Naive B cell (primary cell): Measurements from ENCODE around the gene PPP1R1B. TPM values are rescaled to one million over a fixed set of nuclear protein-coding genes. Genes with fewer than 3 reads are reported as not detected.
A peak's percentile ranks its signal among the peaks of the same experiment; 100 is the strongest.

ENCODE experiments used
- ATAC-seq, 2 donors: fragments of 150-1000 bp; cut with Tn5 transposase; 2 replicates each; pipeline ENCODE4 v1.10.0; 2021; ENCODE audit warnings: low read depth in 2 of 2, mild to moderate bottlenecking in 2 of 2, moderate library complexity in 2 of 2
- DNase-seq: peaks from one replicate; pipeline ENCODE4 v3.0.0; 2022
- H3K27ac Mint-ChIP-seq, 6 donors: one replicate each; pipeline ENCODE4 v1.8.0; 2020 to 2022; ENCODE audit warnings: mild to moderate bottlenecking in 6 of 6, mixed read lengths in 6 of 6, moderate library complexity in 5 of 6, inconsistent platforms in 2 of 6
- H3K27me3 Mint-ChIP-seq, 3 donors: one replicate each; pipeline ENCODE4 v1.8.0; 2021 to 2022; ENCODE audit warnings: mixed read lengths in 3 of 3, mild to moderate bottlenecking in 1 of 3
- H3K36me3 Mint-ChIP-seq, 2 donors: one replicate each; pipeline ENCODE4 v1.8.0; 2020 to 2022; ENCODE audit warnings: mixed read lengths in 2 of 2, inconsistent platforms in 1 of 2, mild to moderate bottlenecking in 1 of 2
- H3K4me1 Mint-ChIP-seq, 3 donors: one replicate each; pipeline ENCODE4 v1.8.0; 2020 to 2022; ENCODE audit warnings: mixed read lengths in 3 of 3, inconsistent platforms in 1 of 3, mild to moderate bottlenecking in 1 of 3, moderate library complexity in 1 of 3
- H3K4me3 Mint-ChIP-seq, 8 donors: one replicate each; pipeline ENCODE4 v1.8.0; 2020 to 2022; ENCODE audit warnings: mild to moderate bottlenecking in 8 of 8, mixed read lengths in 8 of 8, moderate library complexity in 8 of 8, inconsistent platforms in 2 of 8
- H3K9me3 Mint-ChIP-seq, 7 donors: one replicate each; pipeline ENCODE4 v1.8.0; 2020 to 2022; ENCODE audit warnings: mixed read lengths in 7 of 7, mild to moderate bottlenecking in 5 of 7, inconsistent platforms in 2 of 7, moderate library complexity in 1 of 7
- polyA plus RNA-seq, 6 donors: library from polyadenylated mRNA; unstranded; fragments of 300-500 nt; fragmentation: Illumina TruSeq; gene quantifications; one replicate each; pipeline ENCODE4 v1.2.3, GENCODE V29; 2021; ENCODE audit warnings: low read depth in 6 of 6

The PPP1R1B gene
- polyA plus RNA-seq, 6 donors from 2014 or later: 0.12 TPM; not detected in 5

DNA sequence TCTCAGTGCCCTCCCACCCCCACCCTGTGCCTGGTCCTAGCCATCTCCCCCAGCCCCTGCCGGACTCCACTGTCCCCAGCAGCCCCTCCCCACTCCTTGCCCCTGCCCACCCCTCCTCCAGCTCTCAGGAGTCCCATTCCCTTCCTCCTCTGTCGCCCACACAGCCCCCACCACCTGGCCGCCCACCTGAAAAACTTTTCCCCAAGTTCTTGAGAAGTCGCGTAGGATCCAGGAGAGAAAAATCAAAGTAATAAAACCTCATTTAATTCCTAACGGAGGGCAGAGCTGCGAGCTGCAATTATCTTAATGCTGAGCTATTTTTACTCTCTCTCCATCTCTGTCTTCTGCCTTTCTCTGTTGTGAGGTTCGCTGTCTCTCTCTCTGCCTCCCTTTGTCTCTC is 2.4 kb upstream of the PPP1R1B start:
- no peak for ATAC-seq
- H3K4me1 Mint-ChIP-seq: peaks cover 33 to 43% (median 38%) of the 10 kb centered on the region in 3 donors
- H3K36me3 Mint-ChIP-seq: peaks cover 0 to 8% of the 10 kb centered on the region in 2 donors
- no peaks in the 10 kb centered on the region for H3K9me3 Mint-ChIP-seq
- H3K4me3 Mint-ChIP-seq: no peak overlapping the region
- DNase-seq: no peak
- H3K27me3 Mint-ChIP-seq: peaks cover 8 to 45% (median 44%) of the 10 kb centered on the region in 3 donors
- H3K27ac Mint-ChIP-seq: no peak overlapping the region

DNA sequence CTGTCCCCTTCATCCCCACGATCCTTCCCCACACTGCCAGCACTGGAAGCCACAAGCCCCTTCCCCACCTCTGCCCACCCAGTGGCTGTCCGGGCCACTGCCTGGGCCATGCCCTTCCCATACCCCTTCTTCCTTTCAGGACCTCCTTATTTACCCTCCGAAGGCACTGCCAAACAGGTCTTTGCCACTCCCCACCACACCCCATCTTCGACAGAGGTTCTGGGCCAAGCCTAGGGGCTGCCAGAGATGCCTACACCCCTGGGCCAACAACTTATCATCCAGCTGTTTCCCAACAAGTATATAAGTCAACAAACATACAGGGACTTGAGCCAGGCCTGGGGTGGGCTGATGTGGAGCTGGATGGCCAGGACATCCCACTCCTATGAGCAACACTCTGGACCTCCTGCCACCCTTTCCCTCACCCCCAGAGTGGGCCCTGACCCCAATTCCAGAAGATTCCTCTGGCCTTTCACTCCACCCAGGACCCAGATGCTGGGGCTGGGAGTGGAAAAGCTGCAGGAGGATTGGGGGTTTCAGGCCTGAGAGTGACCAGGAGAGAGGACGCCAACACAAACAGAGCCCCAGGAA is 1.5 kb upstream of the PPP1R1B start:
- ATAC-seq (no peak), DNase-seq (no peak)
- Mint-ChIP-seq H3K9me3 (no peaks in the 10 kb centered on the region), H3K27ac (no peak overlapping the region), H3K36me3 (peaks cover 0 to 8% of the 10 kb centered on the region in 2 donors), H3K4me3 (peak overlapping the region in 1 of 8 donors; percentile 76), H3K4me1 (peaks cover 33 to 43% (median 36%) of the 10 kb centered on the region in 3 donors), H3K27me3 (peaks cover 8 to 49% (median 48%) of the 10 kb centered on the region in 3 donors)

DNA sequence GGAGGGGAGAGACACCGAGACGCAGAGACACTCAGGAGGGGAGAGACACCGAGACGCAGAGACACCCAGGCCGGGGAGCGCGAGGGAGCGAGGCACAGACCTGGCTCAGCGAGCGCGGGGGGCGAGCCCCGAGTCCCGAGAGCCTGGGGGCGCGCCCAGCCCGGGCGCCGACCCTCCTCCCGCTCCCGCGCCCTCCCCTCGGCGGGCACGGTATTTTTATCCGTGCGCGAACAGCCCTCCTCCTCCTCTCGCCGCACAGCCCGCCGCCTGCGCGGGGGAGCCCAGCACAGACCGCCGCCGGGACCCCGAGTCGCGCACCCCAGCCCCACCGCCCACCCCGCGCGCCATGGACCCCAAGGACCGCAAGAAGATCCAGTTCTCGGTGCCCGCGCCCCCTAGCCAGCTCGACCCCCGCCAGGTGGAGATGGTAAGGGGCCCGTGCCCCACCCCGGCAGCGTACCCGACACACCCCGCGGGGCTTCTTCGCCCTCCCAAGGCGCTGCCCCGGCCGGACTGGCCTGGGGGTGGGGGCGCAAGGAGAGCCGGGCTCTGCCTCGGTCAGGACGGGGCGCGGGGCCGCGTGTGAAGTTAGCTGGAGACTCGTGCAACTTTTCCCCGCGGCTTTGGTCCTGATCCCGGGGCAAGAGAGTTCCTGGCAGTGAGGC is 427 bp downstream of the PPP1R1B start:
- Mint-ChIP-seq H3K27ac (no peak overlapping the region), H3K9me3 (no peaks in the 10 kb centered on the region), H3K4me1 (peaks cover 31 to 45% (median 32%) of the 10 kb centered on the region in 3 donors), H3K4me3 (peak overlapping the region in 7 of 8 donors; percentile 45 to 80 (median 75)), H3K36me3 (peaks cover 0 to 8% of the 10 kb centered on the region in 2 donors), H3K27me3 (peaks cover 8 to 68% (median 66%) of the 10 kb centered on the region in 3 donors)
- ATAC-seq: peak; percentile 11 to 16
- DNase-seq: no peak

DNA sequence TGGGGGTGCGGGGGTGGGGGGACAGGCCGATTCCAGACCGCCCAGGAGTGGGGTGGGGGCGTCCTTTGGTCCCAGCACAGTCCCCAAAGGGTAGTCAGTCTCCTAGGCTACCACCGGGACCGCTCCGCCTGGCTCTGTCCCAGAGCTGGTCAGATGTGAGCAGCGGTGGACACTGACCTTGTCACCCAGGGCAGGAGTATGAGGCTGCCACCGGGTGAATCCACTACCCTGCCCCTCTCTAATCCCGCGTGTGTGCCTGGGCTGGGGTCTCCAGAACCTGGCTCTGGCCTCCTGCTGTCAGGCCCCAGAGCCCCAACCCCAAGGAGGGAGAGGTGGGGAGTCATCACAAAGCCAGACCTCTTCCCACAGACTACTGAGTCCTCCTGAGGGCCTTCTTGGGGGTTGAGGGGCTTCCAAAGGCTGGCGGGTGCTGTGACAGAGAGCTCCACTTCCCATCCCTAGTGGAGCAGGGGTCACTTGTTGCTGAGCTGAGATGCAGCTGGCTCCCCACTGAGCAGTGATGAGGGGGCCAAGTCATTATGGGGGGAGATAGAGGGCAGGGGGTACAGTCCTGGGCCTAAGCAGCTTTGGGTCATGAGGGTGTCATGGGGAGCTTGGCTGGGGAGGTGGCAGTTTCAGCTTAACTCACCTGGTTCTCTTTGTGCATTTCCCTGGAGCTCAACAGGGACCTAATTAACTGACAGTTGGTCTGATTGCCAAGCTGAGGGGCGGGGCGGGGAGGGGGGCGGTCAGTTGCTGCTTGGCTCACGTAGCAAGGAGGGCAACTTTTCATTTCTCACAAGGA is 1.2 kb downstream of the PPP1R1B start:
- Mint-ChIP-seq H3K4me1 (peaks cover 24 to 39% (median 31%) of the 10 kb centered on the region in 3 donors), H3K4me3 (peak overlapping the region in 7 of 8 donors; percentile 30 to 77 (median 51)), H3K36me3 (peaks cover 0 to 8% of the 10 kb centered on the region in 2 donors), H3K27me3 (peaks cover 8 to 68% (median 68%) of the 10 kb centered on the region in 3 donors), H3K27ac (no peak overlapping the region), H3K9me3 (no peaks in the 10 kb centered on the region)
- DNase-seq (no peak), ATAC-seq (no peak)

GRCh38 chr17:39628655-39629493 is 2.1 kb downstream of the PPP1R1B start:
- Mint-ChIP-seq H3K27ac (peak overlapping the region in 2 of 6 donors; percentile 26 to 87), H3K27me3 (peaks cover 8 to 68% (median 68%) of the 10 kb centered on the region in 3 donors), H3K9me3 (no peaks in the 10 kb centered on the region), H3K4me3 (no peak overlapping the region), H3K36me3 (peaks cover 0 to 8% of the 10 kb centered on the region in 2 donors), H3K4me1 (peaks cover 19 to 35% (median 29%) of the 10 kb centered on the region in 3 donors)
- ATAC-seq (no peak), DNase-seq (no peak)

DNA sequence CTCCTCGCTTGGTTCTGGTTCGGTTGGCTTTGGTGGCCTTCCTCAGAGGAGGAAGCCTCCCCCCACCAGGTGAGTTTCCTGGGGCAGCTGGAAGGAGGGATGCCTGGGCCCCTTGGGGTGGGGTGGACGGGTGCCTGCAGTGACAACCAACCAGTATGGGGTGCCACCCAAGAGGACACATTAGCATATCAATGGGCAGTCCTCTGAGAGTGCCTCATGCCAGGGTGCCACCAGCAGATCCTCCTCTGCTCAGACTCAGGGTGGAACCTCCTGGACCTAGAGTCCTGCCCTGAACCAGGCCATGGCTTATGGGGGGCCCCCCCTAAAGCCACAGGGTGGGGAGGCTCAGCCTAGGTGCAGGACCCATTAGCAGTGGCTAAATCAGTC is 2.7 kb downstream of the PPP1R1B start:
- Mint-ChIP-seq H3K9me3 (no peaks in the 10 kb centered on the region), H3K27me3 (peaks cover 8 to 66% (median 64%) of the 10 kb centered on the region in 3 donors), H3K4me1 (peaks cover 22 to 37% (median 31%) of the 10 kb centered on the region in 3 donors)

DNA sequence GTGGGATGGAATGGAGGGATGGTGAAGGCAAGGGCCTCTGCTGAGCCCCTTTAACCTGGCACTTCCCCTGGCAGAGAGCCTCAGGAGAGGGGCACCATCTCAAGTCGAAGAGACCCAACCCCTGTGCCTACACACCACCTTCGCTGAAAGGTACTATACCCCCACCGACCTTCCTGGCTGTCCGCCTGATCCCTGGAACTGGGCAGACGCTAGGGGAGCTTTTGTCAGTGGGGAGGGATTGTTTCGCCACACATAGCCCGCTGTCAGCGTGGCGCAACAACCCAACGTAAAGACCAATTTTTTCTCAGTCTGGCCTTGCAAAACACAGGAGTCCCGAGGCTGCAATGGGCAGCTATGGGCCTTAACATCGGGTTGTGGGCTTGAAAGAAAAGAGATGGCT is 3.1 kb downstream of the PPP1R1B start:
- H3K36me3 Mint-ChIP-seq: peaks cover 0 to 8% of the 10 kb centered on the region in 2 donors
- peaks cover 8 to 62% (median 60%) of the 10 kb centered on the region in 3 donors for H3K27me3 Mint-ChIP-seq
- peaks cover 25 to 37% (median 29%) of the 10 kb centered on the region in 3 donors for H3K4me1 Mint-ChIP-seq
- ATAC-seq: no peak
- no peak overlapping the region for H3K4me3 Mint-ChIP-seq
- no peaks in the 10 kb centered on the region for H3K9me3 Mint-ChIP-seq
- DNase-seq: no peak
- H3K27ac Mint-ChIP-seq: no peak overlapping the region

More for the DNA sequence above, 2.7 kb downstream of the PPP1R1B start:
- Mint-ChIP-seq H3K36me3 (peaks cover 0 to 8% of the 10 kb centered on the region in 2 donors), H3K27ac (no peak overlapping the region), H3K4me3 (peak overlapping the region in 1 of 8 donors; percentile 16)
- no peak for DNase-seq
- no peak for ATAC-seq

GRCh38 chr17:39631403-39631802 is 4.7 kb downstream of the PPP1R1B start:
- Mint-ChIP-seq H3K27ac (no peak overlapping the region), H3K36me3 (peaks cover 0 to 3% of the 10 kb centered on the region in 2 donors), H3K4me1 (peaks cover 27 to 36% (median 28%) of the 10 kb centered on the region in 3 donors), H3K9me3 (no peaks in the 10 kb centered on the region), H3K4me3 (peak overlapping the region in 1 of 8 donors; percentile 22), H3K27me3 (peaks cover 8 to 47% (median 44%) of the 10 kb centered on the region in 3 donors)
- no peak for DNase-seq
- no peak for ATAC-seq

DNA sequence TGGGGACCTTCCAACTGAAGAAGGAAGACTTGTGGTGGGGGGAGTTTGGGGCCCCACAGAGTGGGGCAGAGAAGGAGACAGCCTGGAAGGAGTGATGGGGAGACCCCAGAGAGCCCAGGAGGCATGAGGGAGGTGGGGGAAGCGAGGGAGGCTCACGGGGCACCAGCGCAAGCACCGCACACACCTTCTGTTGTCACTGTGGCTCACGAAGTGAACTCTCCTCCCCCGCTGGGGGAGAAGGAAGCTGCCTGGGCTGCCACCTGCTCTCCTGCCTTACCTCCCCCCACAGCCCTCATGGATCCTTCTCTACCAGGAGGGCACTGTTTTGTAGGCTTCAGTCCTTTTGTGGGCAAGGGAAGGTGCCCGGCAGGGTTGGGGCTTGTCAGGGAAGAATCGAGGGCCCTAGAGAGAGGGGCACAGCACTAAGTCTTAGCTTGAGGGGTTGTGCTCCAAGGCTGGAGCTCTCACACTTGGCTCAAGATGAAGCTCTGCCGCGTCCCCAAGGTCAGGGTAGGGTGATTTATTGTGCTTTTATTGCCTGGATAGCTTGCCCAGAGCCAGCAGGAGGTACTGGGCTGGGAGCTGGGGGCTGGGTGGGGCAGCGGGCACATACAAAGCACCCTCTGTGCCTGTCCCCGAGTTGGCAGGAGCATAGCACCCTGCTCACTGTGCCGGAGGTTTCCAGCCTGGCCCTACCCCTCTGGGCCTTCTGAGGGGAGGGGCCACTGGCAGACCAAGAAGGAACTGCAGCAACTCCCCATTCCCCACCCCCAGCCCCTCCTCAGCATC is 5.6 kb downstream of the PPP1R1B start:
- H3K36me3 Mint-ChIP-seq: no peaks in the 10 kb centered on the region
- ATAC-seq (no peak), DNase-seq (no peak)
- H3K9me3 Mint-ChIP-seq: no peaks in the 10 kb centered on the region
- peak overlapping the region in 1 of 8 donors; percentile 80 for H3K4me3 Mint-ChIP-seq
- H3K4me1 Mint-ChIP-seq: peaks cover 23 to 34% (median 28%) of the 10 kb centered on the region in 3 donors
- peak overlapping the region in 1 of 6 donors; percentile 20 for H3K27ac Mint-ChIP-seq
- H3K27me3 Mint-ChIP-seq: peaks cover 8 to 39% (median 38%) of the 10 kb centered on the region in 3 donors

DNA sequence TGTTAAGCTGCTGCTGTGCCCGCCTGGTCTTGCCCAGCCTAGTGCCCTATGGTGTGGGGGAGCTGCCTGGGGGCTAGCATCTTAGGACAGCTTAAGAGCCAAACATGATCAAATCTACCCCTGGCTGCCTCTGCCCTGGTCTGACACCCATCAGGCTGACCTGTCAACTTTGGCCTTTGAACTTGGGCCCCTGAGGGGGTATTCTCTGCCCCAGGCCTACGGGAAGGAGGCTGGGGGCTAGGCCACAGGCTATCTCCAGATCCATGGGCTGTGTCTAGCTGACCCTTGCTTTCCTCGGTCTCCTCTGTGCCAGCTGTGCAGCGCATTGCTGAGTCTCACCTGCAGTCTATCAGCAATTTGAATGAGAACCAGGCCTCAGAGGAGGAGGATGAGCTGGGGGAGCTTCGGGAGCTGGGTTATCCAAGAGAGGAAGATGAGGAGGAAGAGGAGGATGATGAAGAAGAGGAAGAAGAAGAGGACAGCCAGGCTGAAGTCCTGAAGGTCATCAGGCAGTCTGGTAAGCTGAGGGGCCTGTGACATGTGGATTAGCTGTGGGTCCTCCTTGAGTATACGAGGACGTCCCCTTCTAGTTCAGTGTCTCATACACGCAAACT is 6.9 kb downstream of the PPP1R1B start:
- Mint-ChIP-seq H3K9me3 (no peaks in the 10 kb centered on the region), H3K4me3 (peak overlapping the region in 2 of 8 donors; percentile 53 to 57), H3K27me3 (peaks cover 1 to 29% (median 27%) of the 10 kb centered on the region in 3 donors), H3K36me3 (no peaks in the 10 kb centered on the region), H3K4me1 (peaks cover 33 to 40% (median 39%) of the 10 kb centered on the region in 3 donors), H3K27ac (no peak overlapping the region)
- DNase-seq (no peak), ATAC-seq (no peak)

DNA sequence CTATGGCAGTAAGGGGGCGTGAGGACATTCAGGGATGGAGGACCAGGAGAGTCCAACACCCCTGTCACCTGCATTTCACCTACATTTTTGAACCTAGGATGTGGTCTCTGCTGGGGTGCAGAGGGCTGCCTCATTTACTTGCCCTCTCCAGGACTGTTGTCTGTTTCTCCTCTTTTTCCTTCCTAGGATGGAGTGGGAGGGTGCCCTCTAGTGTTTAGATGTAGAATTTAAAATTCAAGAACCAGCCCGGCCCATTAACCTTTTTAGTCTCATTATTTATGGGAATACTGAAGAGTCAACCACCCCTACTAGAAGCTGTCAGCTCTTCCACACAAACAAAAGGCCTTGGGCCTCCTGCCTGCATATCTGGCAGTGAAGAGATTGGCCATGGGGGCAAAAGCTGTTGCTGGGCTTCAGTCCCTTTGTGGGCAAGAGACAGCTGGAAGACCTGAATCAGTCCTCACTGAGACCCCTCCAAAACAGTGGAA is 7.7 kb downstream of the PPP1R1B start:
- H3K27me3 Mint-ChIP-seq: peaks cover 0 to 23% (median 22%) of the 10 kb centered on the region in 3 donors
- peaks cover 39 to 47% (median 44%) of the 10 kb centered on the region in 3 donors for H3K4me1 Mint-ChIP-seq
- ATAC-seq: no peak
- no peaks in the 10 kb centered on the region for H3K9me3 Mint-ChIP-seq
- peak; percentile 40 for DNase-seq
- peak overlapping the region in 2 of 8 donors; percentile 84 for H3K4me3 Mint-ChIP-seq
- peak overlapping the region in 2 of 6 donors; percentile 2 to 80 for H3K27ac Mint-ChIP-seq
- no peaks in the 10 kb centered on the region for H3K36me3 Mint-ChIP-seq
